HL-60/S4 treated with retinoic acid at 250 ng/mL for 4 days and 3 days (cell line): ENCODE data around the gene RCE1.

Source experiments
- in situ Hi-C: fragments of 300-500 bp; cut with MboI; formaldehyde crosslinking; loops from 2 replicates; pipeline ENCODE4 v1.7.0; 2022; ENCODE audit warnings: low sequenced_read_pairs

RCE1 gene

DNA sequence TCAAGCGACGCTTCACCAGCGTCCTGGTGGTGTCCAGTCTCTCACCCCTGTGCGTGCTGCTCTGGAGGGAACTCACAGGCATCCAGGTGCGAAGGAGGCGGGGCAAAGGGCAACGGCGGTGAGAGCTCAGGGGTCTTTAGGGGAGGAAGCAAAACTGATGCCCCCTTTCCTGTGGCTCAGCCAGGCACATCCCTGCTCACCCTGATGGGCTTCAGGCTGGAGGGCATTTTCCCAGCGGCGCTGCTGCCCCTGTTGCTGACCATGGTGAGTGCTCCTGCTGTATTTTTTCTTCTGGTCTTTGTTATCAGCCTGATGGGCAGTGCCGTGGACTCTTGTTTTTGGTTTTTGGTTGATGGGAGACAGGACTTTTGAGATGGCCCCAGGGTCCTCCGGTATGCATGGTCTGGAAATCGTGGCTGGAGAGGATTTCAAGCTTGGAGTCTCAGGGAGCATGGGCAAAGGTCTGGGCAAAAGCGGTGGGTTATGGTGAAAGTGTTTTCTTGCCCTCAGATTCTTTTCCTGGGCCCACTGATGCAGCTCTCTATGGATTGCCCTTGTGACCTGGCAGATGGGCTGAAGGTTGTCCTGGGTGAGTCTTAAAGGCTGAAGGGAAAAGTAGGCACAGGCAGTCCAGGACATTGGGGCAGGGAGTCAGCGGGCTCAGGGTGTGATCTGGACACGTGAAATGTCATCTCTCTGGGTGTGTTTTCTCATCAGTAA, 695 bp downstream of the RCE1 start:
- in situ Hi-C loops, result loop anchor here (25.0 kb wide), 2 partner anchors 157 to 432 kb away; partner anchors contain the start of genes NPAS4 and RBM4B

DNA sequence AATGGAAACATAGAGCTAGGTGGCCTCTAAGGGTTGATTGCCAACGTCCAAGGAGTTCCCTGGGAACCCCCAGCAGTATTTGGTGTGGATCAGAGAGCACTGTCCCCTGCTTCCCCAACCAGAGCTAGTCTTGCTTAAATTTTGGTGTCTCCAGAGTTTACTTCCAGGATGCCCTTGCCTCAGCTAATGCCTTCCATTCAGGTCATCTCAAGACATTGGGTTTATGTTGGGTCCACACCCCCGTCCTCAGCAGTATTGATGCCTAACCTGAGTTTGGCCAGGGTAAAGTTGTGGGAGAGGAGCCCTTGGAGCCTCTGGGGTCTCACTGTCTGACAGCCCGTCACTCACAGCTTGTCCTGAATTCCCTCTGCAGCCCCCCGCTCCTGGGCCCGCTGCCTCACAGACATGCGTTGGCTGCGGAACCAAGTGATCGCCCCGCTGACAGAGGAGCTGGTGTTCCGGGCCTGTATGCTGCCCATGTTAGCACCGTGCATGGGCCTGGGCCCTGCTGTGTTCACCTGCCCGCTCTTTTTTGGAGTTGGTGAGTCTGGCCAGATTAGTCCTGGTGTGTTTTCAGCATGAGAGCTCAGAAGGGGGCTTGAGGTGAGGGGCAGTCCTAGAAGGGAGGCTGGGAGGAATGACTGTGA, 1.4 kb downstream of the RCE1 start:
- in situ Hi-C loops, result loop anchor here (25.0 kb wide), 2 partner anchors 157 to 432 kb away; partner anchors contain the start of genes NPAS4 and RBM4B

DNA sequence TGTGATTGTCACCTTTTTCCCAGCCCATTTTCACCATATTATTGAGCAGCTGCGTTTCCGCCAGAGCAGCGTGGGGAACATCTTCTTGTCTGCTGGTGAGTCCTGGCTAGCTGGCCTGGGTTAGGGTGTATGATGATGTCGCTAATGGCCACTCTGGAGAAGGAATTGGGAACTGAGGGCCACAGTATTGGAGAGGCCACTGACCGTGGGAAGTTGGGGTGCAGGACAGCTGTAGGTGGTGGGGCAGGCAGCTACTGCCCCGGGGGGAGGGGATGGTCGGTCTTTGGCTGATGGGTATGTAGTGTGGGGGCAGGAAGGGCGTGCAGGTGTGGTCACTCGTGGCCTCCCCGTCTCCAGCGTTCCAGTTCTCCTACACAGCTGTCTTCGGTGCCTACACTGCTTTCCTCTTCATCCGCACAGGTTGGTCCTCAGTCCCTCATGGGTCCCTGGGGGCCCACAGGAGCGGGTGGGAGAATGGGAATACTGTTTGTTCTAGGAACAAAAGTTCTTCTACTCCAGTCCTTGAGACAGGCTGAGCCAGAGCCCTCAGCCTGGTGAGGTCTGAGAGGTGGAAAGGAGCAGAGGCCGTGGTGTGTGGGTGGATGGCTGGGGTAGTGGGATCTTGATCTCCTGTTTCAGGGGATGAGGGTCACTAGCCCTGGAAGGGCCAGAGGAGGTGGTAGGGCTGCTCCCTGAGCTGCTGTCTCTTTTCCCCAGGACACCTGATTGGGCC, 2.1 kb downstream of the RCE1 start:
- in situ Hi-C loops, result loop anchor here (25.0 kb wide), 2 partner anchors 158 to 433 kb away; partner anchors contain the start of genes NPAS4 and RBM4B

DNA sequence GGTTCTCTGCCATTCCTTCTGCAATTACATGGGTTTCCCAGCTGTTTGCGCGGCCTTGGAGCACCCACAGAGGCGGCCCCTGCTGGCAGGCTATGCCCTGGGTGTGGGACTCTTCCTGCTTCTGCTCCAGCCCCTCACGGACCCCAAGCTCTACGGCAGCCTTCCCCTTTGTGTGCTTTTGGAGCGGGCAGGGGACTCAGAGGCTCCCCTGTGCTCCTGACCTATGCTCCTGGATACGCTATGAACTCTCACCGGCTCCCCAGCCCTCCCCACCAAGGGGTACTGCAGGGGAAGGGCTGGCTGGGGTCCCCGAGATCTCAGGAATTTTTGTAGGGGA, 2.6 kb downstream of the RCE1 start:
- in situ Hi-C loops, result loop anchor here (25.0 kb wide), 2 partner anchors 159 to 434 kb away; partner anchors contain the start of genes NPAS4 and RBM4B

DNA sequence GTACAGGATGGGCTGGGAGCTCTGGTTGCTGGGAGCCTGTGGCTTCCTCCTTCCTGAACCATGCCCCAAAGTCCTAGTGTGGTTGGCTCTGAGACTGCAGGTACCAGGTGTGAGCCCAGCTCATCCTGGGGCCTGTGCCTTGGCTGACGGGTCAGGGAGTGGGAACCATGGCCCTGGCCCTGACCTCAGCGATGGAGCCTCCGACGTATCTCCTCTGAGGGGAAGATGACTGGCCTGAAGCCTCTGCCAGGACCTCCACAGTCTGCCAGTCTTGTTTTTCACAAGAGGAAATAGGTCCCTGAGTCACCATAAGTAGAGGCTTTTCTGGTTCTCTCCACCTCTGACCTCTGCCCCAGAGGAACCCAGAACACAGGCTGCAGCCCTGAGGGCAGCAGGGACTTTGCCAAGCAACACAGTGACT, 3.4 kb downstream of the RCE1 start:
- in situ Hi-C loops, result loop anchor here (25.0 kb wide), 2 partner anchors 159 to 434 kb away; partner anchors contain the start of genes NPAS4 and RBM4B

DNA sequence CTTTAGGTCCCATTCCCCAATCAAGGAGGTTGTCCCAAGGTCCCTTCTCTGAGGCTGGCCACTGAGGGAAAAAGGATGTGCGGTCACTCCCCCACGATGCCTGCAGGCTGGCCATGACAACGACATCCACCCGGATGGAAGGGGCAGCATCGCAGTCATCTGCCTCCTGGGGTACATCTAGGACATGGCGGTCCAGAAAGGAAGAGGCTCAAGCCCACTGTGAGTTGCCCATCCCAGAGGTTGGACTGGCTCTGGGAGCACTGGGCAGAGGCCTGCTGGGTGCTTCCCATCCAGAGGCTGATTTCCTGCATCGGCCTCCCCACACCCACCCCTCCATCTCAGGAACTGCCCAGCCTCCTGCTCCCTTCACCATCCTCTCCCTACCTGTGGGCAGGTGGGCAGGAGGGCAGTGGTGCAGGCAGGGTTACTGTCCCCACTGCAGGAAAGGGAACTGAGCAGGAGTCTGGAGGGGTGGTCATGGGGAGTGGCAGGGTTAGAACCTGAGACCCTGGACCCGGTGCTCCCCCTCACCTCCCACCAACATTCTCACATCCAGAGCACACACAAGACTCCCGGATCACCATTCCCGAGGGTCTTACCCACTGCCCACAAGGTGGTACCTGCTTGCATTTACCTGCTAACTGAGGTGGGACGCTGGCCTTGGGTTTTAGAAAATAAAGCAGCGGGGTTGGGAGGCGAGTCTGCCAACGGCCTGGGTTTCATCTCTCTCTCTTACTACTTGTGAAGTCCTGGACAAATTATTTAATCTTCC, 4.4 kb downstream of the RCE1 start:
- in situ Hi-C loops, result loop anchor here (25.0 kb wide), 2 partner anchors 160 to 435 kb away; partner anchors contain the start of genes NPAS4 and RBM4B

DNA sequence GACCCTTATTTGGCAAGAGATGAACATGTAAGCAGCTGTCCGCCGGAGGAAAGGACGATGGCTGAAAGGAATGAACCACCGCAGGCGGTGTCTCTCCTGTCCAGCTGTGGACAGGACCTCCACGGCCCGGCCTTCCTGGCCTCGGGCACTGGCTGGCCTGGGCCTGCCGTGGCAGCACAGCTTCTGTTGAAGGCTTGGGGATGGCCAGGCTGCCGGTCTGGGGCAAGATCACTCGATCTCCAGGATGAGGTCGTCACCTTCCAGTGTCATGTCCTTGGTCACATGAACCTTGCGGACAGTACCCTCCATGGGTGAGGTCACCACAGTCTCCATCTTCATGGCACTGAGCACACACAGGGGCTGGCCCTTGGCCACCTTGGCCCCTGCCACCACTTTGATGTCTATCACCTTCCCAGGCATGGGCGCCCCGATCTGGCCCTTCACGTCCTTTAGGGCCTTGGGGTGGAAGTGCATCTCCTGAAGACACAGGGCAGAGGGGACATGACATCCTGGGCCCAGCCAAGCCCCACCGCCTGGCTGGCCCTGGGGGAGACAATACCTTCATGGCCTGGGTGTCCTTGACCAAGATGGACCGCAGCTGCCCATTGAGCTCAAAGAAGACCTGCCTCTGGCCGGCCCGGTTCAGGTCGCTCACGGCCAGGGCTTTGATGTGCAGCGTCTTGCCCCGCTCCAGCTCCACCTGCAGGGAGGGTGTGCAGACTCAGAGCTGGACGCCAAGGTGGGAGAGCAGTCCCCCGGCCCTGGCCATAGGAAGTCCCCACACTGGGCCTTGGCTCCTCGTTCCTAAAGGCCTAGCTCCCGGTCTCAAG, 5.6 kb downstream of the RCE1 start:
- in situ Hi-C loops, result loop anchor here (25.0 kb wide), 2 partner anchors 162 to 437 kb away; partner anchors contain the start of genes NPAS4 and RBM4B

DNA sequence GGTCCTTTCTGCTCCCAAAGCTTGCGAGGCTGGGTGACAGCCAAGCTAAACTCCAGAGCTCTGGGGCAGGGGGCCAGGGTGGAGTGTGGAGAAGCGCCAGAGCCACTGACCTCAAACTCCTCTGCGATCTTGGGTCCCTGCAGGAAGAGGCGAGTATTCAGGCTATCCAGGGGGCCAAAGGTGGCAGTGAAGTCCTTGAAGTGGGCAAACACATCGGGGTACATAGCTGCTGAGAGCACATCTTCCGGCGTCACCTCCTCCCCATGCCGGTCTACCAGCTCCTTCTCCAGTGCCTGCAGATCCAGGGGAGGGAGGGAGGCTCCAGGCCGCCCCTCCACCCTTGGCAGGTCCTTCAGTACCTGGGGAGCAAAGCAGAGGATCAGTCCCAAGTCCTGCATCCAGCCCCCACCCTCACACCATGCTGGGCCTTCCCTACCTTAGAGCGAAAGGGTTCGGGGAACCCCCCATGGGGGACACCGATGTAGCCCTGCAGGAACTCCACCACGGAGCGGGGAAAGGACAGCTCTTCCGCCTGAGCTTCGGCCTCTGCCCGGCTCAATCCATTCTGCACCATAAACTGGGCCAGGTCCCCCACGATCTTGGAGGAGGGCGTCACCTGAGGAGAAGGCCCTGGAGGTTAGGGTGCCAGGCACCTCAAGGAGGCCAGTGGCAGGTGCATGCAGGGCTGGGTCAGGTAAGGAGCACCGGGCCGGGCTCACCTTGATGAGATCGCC, 6.4 kb downstream of the RCE1 start:
- in situ Hi-C loops, result loop anchor here (25.0 kb wide), 2 partner anchors 162 to 437 kb away; partner anchors contain the start of genes NPAS4 and RBM4B

DNA sequence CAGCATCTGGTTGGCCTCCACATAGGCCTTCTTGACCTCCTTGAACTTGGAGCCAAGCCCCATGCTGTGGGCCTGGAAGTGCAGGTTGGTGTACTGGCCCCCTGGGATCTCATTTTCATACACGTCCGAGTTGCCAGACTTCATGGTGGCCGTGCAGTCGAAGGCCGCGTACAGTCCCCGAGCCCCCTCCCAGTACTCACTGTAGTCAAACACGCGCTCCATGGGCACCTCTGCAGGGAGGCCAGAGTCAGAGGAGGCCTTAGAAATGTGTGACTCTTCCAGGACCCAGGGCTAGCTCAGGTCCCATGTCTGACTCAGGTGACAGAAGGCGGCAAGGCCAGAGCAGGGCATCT, 7.0 kb downstream of the RCE1 start:
- in situ Hi-C loops, result no loop called here

DNA sequence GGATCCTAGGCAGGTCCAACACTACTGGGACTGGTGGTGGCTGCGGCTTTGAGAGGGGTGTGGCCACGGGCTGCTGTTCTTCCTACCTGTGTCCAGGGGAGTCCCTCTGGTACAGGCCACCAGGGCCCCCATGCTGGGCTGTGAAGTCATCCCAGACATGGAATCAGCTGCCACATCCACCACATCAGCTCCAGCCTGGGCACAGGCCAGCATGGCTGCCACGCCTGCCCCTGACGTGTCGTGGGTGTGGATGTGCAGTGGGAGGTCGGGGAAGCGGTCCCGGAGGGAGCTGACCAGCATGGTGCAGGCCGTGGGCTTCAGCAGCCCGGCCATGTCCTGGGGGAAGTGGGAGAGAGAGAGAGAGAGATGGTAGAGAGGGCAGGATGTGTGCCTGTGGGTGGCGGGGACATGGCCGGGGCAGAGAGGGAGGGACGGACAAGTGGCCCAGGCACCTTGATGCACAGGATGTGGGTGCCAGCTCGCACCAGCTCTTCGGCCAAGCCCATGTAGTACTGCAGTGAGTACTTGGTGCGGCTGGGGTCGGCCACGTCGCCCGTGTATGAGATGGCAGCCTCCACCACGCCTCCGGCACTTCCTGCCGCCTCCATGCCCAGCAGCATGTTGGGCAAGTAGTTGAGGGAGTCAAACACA, 7.5 kb downstream of the RCE1 start:
- in situ Hi-C loops, result no loop called here

DNA sequence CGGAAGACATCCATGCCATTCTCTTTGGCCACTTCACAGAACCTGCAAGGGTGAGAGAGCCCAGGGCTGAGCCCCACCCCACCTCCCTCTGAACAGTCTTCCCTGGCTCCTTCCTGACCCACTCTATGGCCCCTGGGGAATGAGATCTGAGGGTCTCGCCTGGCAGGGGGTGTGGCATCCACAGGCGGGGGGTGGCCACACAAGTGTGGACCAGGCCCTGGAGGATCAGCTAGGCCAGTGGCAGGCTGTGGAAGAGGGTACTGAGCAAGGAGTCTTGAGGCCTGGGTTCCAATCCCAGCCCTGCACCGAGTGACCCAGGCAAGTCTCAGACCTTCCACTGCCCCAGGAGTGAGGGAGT, 8.0 kb downstream of the RCE1 start:
- in situ Hi-C loops, result no loop called here

DNA sequence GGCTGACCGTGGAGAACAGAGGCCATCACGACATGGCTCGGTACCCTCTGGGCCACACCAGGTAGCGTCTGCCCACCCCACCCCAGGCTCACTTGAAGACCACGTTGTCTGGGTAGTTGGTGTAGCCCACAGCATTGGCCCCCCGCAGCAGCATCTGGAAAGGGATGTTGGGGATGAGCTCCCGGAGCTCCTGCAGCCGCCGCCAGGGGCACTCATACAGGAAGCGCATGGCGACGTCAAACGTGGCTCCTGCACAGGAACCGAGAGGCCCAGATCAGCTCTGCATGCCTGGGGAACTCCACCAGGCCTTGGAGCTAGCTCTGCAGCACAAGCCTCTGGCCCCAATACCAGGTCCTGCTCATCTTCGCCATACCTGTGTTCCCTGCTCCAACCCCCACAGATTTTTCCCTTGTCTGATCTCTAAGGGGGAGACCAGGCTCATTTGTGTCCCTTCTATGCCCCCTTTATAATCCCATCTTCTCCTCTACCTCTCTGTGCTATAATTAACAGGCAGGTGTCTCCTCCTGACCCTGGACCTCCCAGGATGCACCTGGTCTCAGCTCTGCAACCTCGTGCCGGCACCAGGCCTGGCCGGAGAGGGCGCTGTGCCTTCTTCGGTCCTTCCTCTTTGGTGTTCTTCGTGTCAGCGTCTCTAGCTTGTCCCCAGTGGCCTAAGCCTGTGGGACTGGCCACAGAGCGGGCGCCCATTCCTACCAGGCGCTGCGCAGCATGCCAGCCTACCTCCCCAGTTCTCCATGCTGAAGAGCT, 8.6 kb downstream of the RCE1 start:
- in situ Hi-C loops, result no loop called here

DNA sequence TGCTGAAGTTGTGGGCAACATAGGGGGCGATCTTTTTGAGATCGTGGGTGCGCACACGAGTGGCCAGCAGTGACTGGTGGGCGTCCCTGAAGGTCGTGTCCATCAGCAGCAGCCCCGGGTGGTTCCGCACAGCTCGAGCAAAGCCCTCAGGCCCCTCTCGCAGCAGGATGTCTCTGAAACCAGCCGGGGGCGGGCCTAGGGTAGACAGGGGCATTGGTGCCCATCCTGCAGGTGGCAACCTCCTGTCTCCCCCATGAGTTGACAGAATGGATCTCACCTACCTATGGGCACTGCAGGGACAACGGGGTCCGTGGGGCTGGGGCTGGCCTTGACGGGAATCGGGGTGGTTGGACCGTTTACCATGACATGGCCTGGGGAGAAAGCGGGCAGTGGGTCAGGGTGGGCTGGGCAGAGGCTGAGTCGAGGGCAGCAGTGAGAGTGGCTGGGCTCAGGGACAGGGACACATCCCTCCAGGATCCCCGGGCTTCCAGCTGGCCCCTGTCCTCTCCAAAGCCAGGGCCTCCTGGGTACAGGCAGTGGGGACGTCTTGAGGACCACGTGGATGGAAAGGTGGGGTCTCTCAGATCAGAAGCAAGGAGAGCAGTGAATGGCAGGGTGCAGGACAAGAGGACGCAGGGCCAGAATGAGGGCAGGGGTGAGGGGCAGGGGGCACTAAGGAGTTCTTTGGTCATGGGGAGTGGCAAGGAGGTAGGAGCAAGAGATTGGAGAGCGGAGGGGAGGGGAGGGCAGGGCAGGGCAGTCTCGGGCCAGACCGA, 9.4 kb downstream of the RCE1 start:
- in situ Hi-C loops, result no loop called here

DNA sequence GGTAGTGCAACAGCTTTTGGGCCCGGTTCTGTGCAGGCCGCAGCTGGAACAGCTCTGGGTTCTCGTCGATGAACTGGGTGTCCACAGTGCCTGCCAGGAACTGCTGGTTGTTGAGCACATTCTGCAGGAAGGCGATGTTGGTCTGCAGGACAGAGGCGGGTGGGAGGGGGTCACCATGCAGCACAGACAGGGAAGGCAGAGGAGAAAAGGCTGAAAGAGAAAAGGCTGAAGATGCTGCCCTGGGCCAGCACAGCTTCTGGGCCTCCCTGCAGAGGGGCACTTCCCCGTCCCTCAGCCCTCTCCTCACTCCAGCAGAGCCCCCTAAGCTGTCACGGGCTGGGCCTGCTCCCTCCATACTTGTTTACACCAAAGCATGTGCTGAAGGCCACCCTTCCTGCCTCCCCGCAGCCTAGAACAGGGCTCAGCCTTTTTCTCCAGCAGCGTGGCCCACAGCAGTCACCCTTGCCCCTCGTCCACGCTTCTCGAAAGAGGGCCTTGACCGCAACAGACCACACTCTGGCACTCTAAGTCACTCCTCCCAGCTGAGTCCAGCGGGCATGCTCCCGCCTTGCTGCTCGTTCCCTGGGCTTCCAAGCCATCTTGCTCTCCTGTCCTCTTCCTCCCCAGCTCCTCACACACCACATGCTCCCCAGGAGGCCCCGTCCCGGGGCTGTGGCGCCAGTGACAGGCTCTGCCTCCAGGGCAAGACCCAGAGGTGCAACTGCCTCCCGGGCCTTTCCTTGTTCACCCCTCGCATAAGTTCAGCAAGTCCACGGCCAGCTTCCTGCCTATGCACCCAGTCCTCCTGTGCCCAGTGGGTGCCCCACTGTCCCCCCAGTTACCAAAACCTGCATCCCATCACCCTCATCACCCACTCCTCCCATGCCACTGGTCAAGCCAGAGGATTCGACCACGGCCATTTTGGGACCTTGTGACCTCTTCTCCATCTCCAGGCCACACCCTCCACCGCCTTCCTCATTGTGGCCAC, 10.3 kb downstream of the RCE1 start:
- in situ Hi-C loops, result no loop called here

DNA sequence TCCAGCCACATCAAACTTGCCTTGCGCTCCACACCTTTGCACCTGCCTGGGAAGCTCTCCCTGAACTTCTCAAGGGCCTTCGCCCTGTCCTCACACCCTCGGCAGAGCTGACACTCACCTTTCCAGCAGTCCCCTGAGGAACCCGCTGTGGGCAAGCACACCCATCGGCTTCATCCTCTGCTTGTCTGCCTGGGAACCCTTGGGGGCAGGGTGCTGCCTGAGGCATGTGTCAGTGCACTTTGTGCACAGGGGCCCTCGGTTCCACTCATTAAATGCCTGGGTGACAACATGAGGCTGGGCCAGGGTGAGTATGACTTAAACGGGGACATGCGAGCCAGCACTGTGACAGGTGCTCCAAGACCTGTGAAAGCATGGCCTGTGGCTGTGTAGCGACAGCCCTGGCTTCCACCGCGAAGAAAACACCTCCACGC, 11.0 kb downstream of the RCE1 start:
- in situ Hi-C loops, result no loop called here

DNA sequence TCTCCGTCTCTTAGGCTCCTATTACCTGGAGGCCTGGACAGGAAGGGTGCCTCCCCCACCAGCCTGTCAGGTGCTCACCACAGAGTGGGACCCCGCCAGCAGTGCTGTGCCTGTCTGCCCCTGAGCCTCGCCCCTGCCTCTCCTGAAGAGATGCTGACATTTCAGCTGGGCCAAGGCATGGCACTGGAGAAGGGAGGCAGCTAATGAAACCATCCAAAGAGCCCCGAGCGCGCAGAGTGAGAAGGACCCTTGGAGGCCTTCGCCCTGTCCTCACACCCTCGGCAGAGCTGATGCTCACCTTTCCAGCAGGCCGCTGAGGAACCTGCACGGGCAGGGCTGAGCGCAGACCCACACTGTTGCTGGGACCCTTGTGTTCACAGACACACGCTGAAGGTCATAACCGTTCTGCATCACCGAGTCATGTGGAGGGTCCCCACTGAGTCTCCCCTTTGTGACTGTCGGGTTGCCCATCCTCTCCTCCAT, 11.5 kb downstream of the RCE1 start:
- in situ Hi-C loops, result no loop called here
